Erythroblast (primary cell): ENCODE measurements around the gene ZIC2.

Experiments
- GATA1 ChIP-seq: IDR thresholded peaks from 2 replicates; pipeline ENCODE4 v1.6.1; 2011; ENCODE audit warnings: low read depth, mild to moderate bottlenecking, control low read depth, low read length, moderate library complexity
- POLR2A ChIP-seq: IDR thresholded peaks from 2 replicates; pipeline ENCODE4 v1.6.1; 2011; ENCODE audit warnings: mild to moderate bottlenecking, low read length

- no peak for TF ChIP-seq POLR2A
- TF ChIP-seq GATA1: no peak
Observed at GRCh38 chr13:99971576-99972189, 9.9 kb upstream of the ZIC2 start, which contains the start of gene ZIC5.
